Fibroblast of villous mesenchyme (primary cell): ENCODE measurements around the gene PRR18. TPM values are rescaled to one million over a fixed set of nuclear protein-coding genes. Genes with fewer than 3 reads are reported as not detected.
"Not testable (repeated sequence)": the region's sequence is repeated elsewhere in the genome, so short reads cannot be mapped to it uniquely, and the experiment has no call there.

Source experiments
- DNase-seq: peaks from one replicate; pipeline ENCODE4 v3.0.0-alpha.2; 2010; ENCODE audit warnings: low read depth
- H3K4me3 ChIP-seq: 2 replicates; pipeline ENCODE4 v1.5.1; 2011; ENCODE audit warnings: low read depth, mild to moderate bottlenecking, low read length
- total RNA-seq: library from RNA; depleted of rRNA; stranded (reverse); fragments of >200 nt; gene quantifications from 2 replicates; pipeline ENCODE4 v1.2.3, GENCODE V29; 2012
- TF ChIP-seq, protein P1 (sequence below): IDR thresholded peaks from 2 replicates; pipeline ENCODE4 v1.5.1; 2012; ENCODE audit warnings: low read depth, mild to moderate bottlenecking, low read length; ENCODE audit not compliant: insufficient read depth

PRR18 gene
- total RNA-seq, 1 donor = under 0.01 TPM

DNA sequence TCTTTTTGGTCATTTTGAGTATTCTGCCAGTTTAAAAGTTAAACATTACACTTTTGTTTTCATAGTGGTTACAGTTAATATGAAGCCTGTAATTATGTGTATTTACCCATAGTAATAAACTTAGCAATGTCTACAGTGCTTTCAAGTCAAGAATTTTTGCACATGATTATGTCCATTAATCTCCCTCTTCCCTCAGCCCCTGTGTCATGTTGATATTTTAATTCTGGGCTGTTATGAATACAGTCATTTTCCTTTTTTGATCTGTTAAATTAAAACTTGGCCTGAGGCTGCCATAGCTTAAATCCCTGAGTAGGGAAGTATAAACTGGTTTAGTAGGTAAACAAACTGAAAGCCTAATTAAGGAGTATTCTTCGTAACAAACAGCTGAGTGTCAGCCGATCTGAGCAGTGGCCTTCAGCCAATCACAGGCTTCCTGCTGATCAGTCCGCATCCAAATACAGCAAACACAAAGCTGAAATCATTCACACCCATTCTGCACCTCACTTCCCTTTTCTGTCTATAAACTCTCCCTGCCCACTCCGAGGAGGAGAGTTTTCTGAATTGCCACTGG is 43.6 kb upstream of the PRR18 start:
- peak; percentile 57 for DNase-seq
- TF ChIP-seq, protein P1, sequence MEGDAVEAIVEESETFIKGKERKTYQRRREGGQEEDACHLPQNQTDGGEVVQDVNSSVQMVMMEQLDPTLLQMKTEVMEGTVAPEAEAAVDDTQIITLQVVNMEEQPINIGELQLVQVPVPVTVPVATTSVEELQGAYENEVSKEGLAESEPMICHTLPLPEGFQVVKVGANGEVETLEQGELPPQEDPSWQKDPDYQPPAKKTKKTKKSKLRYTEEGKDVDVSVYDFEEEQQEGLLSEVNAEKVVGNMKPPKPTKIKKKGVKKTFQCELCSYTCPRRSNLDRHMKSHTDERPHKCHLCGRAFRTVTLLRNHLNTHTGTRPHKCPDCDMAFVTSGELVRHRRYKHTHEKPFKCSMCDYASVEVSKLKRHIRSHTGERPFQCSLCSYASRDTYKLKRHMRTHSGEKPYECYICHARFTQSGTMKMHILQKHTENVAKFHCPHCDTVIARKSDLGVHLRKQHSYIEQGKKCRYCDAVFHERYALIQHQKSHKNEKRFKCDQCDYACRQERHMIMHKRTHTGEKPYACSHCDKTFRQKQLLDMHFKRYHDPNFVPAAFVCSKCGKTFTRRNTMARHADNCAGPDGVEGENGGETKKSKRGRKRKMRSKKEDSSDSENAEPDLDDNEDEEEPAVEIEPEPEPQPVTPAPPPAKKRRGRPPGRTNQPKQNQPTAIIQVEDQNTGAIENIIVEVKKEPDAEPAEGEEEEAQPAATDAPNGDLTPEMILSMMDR = no peak
- H3K4me3 ChIP-seq = no peak overlapping the region

DNA sequence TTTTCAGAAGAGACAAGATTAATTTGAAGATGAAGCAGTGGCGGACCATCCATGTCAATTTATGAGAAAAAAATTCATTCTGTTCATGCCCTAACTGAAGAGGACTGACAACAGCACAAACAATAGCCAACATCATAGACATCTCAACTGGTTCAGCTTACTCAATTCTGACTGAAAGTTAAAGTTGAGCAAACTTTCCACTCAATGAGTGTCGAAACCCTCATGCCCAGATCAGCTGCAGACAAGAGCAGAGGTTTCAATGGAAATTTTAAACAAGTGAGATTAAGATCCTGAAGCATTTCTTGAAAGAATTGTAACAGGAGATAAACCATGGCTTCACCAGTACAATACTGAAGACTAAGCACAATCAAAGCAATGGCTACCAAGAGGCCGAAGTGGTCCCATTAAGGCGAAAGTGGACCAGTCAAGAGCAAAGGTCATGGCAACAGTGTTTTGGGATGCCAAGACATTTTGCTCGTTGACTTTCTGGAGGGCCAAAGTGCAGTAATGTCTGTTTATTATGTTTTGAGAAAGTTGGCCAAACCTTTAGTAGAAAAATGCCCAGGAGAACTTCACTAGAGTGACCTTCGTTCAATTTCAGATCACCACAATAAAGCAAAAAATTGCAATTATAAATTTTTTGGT is 40.2 kb upstream of the PRR18 start:
- TF ChIP-seq, protein P1 = no peak
- no peak overlapping the region for H3K4me3 ChIP-seq
- no peak for DNase-seq

GRCh38 chr6:166346965-166347364 is 38.8 kb upstream of the PRR18 start:
- TF ChIP-seq, protein P1 = no peak

DNA sequence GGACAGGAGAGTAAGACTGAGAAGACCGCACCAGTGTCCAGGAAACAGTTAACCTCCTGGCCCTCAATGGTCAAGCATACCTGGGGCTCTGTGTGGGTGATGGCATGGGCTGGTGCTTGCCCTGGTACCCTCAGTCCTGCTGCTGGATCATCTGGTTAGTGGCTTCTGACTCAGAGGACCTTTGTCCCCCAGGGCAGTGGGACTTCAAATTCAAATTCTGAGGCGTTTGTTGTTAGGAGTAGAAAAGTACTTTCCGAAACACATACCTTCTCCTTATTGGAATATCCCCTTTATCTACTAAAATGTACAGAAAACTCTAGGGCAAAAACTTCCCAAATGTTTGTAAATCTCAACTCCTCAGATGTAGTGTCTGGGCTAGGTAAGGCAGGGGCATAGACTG is 38.3 kb upstream of the PRR18 start:
- H3K4me3 ChIP-seq = no peak overlapping the region
- TF ChIP-seq, protein P1 = no peak
- DNase-seq = no peak

More at GRCh38 chr6:166346965-166347364, 38.8 kb upstream of the PRR18 start:
- no peak for DNase-seq
- H3K4me3 ChIP-seq = no peak overlapping the region

DNA sequence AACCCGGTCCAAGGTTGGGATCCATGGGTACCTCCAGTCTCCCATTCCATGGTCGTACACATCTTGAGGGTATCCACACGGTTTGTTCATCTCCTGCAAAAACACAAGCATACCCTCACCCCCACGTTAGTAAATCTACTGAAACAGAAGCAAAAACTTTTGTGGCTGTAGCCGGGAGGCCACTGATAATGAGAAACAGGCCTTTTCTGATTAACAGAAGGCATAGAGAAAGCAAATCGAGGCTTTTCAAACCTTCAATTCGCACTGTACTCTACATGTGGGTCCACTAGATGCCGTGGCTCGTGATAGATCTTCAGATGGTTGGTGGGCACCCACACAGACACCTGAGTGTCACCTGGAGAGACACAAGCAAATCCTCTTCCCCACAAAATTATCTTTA is 37.5 kb upstream of the PRR18 start:
- H3K4me3 ChIP-seq, DNase-seq: not testable (repeated sequence)

- not testable (repeated sequence) for DNase-seq, H3K4me3 ChIP-seq
These were observed 36.7 kb upstream of the PRR18 start for GRCh38 chr6:166344921-166345320.

- peak; percentile 51 for DNase-seq
- TF ChIP-seq, protein P1 = no peak
- H3K4me3 ChIP-seq = no peak overlapping the region
These were observed 36.0 kb upstream of the PRR18 start for GRCh38 chr6:166344240-166344639.

- DNase-seq = no peak
- TF ChIP-seq, protein P1 = no peak
- H3K4me3 ChIP-seq = peak overlapping the region; percentile 92
These were observed 34.9 kb upstream of the PRR18 start for GRCh38 chr6:166343150-166343487.
